H9 (cell line): ENCODE data around the gene PLD5. TPM values are rescaled to one million over a fixed set of nuclear protein-coding genes. Genes with fewer than 3 reads are reported as not detected.

Experiments
- DNase-seq: peaks from one replicate; pipeline ENCODE4 v3.0.0-alpha.2; 2017
- H2AFZ ChIP-seq: one replicate; pipeline ENCODE4 v1.6.1; 2013; ENCODE audit warnings: mild to moderate bottlenecking, low read length, control low read depth, moderate library complexity
- H2AK5ac ChIP-seq: 2 replicates; pipeline ENCODE4 v1.6.1; 2013; ENCODE audit warnings: low read length, control low read depth, mixed read lengths; ENCODE audit not compliant: insufficient read length
- H2BK120ac ChIP-seq: one replicate; pipeline ENCODE4 v1.6.1; 2013; ENCODE audit warnings: low read depth, mild to moderate bottlenecking, low read length, control low read depth, inconsistent platforms; ENCODE audit not compliant: poor library complexity, severe bottlenecking
- H2BK12ac ChIP-seq: 2 replicates; pipeline ENCODE4 v1.6.1; 2013; ENCODE audit warnings: low read length, control low read depth, mixed read lengths, low read depth; ENCODE audit not compliant: insufficient read length
- H2BK15ac ChIP-seq: 2 replicates; pipeline ENCODE4 v1.6.1; 2013; ENCODE audit warnings: low read depth, low read length, control low read depth
- H2BK20ac ChIP-seq: one replicate; pipeline ENCODE4 v1.6.1; 2013; ENCODE audit warnings: low read depth, mild to moderate bottlenecking, low read length, control low read depth, inconsistent platforms; ENCODE audit not compliant: poor library complexity, severe bottlenecking
- H2BK5ac ChIP-seq: 2 replicates; pipeline ENCODE4 v1.6.1; 2013; ENCODE audit warnings: low read length, control low read depth, mixed read lengths; ENCODE audit not compliant: insufficient read length
- H3K14ac ChIP-seq: 2 replicates; pipeline ENCODE4 v1.6.1; 2013; ENCODE audit warnings: low read length, control low read depth; ENCODE audit not compliant: insufficient read depth
- H3K18ac ChIP-seq: 2 replicates; pipeline ENCODE4 v1.6.1; 2013; ENCODE audit warnings: low read depth, mild to moderate bottlenecking, mixed read lengths, low read length, control low read depth; ENCODE audit not compliant: insufficient read length
- H3K23ac ChIP-seq: 2 replicates; pipeline ENCODE4 v1.6.1; 2013; ENCODE audit warnings: low read length, control low read depth, mixed read lengths, low read depth; ENCODE audit not compliant: insufficient read length
- H3K23me2 ChIP-seq: 2 replicates; pipeline ENCODE4 v1.6.1; 2013; ENCODE audit warnings: low read depth, mild to moderate bottlenecking, mixed read lengths, low read length, control low read depth; ENCODE audit not compliant: insufficient read length, poor library complexity, severe bottlenecking
- H3K27ac ChIP-seq: 2 replicates; pipeline ENCODE4 v1.5.1; 2013; ENCODE audit warnings: low read length, control low read depth, mixed read lengths, low read depth; ENCODE audit not compliant: insufficient read length
- H3K27me3 ChIP-seq: 2 replicates; pipeline ENCODE4 v1.6.1; 2013; ENCODE audit warnings: low read length, control low read depth, inconsistent platforms; ENCODE audit not compliant: insufficient read depth
- H3K4ac ChIP-seq: 2 replicates; pipeline ENCODE4 v1.6.1; 2013; ENCODE audit warnings: low read depth, mild to moderate bottlenecking, control low read depth, inconsistent platforms, low read length, moderate library complexity
- H3K4me1 ChIP-seq: 2 replicates; pipeline ENCODE4 v1.6.1; 2013; ENCODE audit warnings: low read length, control low read depth, inconsistent platforms; ENCODE audit not compliant: insufficient read depth
- H3K4me2 ChIP-seq: 2 replicates; pipeline ENCODE4 v1.6.1; 2013; ENCODE audit warnings: low read length, control low read depth, mixed read lengths; ENCODE audit not compliant: insufficient read length, insufficient read depth
- H3K56ac ChIP-seq: 2 replicates; pipeline ENCODE4 v1.6.1; 2013; ENCODE audit warnings: low read depth, mild to moderate bottlenecking, mixed read lengths, low read length, control low read depth; ENCODE audit not compliant: insufficient read length
- H3K79me1 ChIP-seq: 2 replicates; pipeline ENCODE4 v1.6.1; 2013; ENCODE audit warnings: low read depth, mild to moderate bottlenecking, moderate library complexity, low read length, control low read depth, inconsistent platforms; ENCODE audit not compliant: insufficient read depth, poor library complexity, severe bottlenecking
- H3K79me2 ChIP-seq: 2 replicates; pipeline ENCODE4 v1.6.1; 2013; ENCODE audit warnings: low read length, control low read depth, inconsistent platforms; ENCODE audit not compliant: insufficient read depth
- H3K9ac ChIP-seq: 2 replicates; pipeline ENCODE4 v1.6.1; 2013; ENCODE audit warnings: low read length, control low read depth, mixed read lengths; ENCODE audit not compliant: insufficient read length; ENCODE audit errors: extremely low read depth
- H3K9me3 ChIP-seq: one replicate; pipeline ENCODE4 v1.6.1; 2013; ENCODE audit warnings: low read depth, low read length, inconsistent platforms; ENCODE audit not compliant: control insufficient read depth
- H3T11ph ChIP-seq: one replicate; pipeline ENCODE4 v1.6.1; 2013; ENCODE audit warnings: mild to moderate bottlenecking, low read length, control low read depth, inconsistent platforms
- H4K20me1 ChIP-seq: one replicate; pipeline ENCODE4 v1.6.1; 2013; ENCODE audit not compliant: control insufficient read depth, insufficient read length, insufficient read depth
- H4K5ac ChIP-seq: 2 replicates; pipeline ENCODE4 v1.6.1; 2013; ENCODE audit warnings: low read depth, mild to moderate bottlenecking, mixed read lengths, low read length, control low read depth; ENCODE audit not compliant: insufficient read length
- H4K8ac ChIP-seq: replicated peaks from 2 replicates; pipeline ENCODE4 v1.6.1; 2013; ENCODE audit warnings: low read length, control low read depth, mixed read lengths, low read depth; ENCODE audit not compliant: insufficient read length
- H4K91ac ChIP-seq: 2 replicates; pipeline ENCODE4 v1.6.1; 2013; ENCODE audit warnings: low read depth, mild to moderate bottlenecking, moderate library complexity, mixed read lengths, low read length, control low read depth; ENCODE audit not compliant: insufficient read length
- H3K27ac Mint-ChIP-seq, 3 experiments: 2 replicates in 2 of 3; 3 replicates in 1 of 3; pipeline ENCODE4 v1.8.0; 2020 to 2021; ENCODE audit warnings: mixed read lengths in 3 of 3, mild to moderate bottlenecking in 1 of 3, moderate library complexity in 1 of 3
- H3K27me3 Mint-ChIP-seq: 2 replicates; pipeline ENCODE4 v1.8.0; 2021; ENCODE audit warnings: low read depth, mild to moderate bottlenecking, moderate library complexity, mixed read lengths
- H3K36me3 Mint-ChIP-seq, 3 experiments: 2 replicates in 2 of 3; 3 replicates in 1 of 3; pipeline ENCODE4 v1.8.0; 2020 to 2021; ENCODE audit warnings: low read depth in 3 of 3, mixed read lengths in 3 of 3; ENCODE audit not compliant: insufficient read depth in 1 of 3
- H3K4me1 Mint-ChIP-seq, 2 experiments: 2 replicates each; pipeline ENCODE4 v1.8.0; 2020; ENCODE audit warnings: mixed read lengths in 2 of 2
- H3K4me3 Mint-ChIP-seq, 2 experiments: 2 replicates in 1 of 2; 3 replicates in 1 of 2; pipeline ENCODE4 v1.8.0; 2020 to 2021; ENCODE audit warnings: mild to moderate bottlenecking in 2 of 2, mixed read lengths in 2 of 2, moderate library complexity in 1 of 2
- H3K9me3 Mint-ChIP-seq, 2 experiments: 2 replicates in 1 of 2; 3 replicates in 1 of 2; pipeline ENCODE4 v1.8.0; 2020; ENCODE audit warnings: mild to moderate bottlenecking in 2 of 2, mixed read lengths in 2 of 2, moderate library complexity in 1 of 2
- WGBS: extraction: QIAGEN DNeasy Blood & Tissue Kit; methylation state at CpG from one replicate; pipeline ENCODE4 v1.1.7; 2013; ENCODE audit warnings: missing lambda C conversion rate, low lambda C conversion rate, mixed read lengths; ENCODE audit not compliant: insufficient read length; ENCODE audit errors: extremely low coverage; 5-methylcytosine and 5-hydroxymethylcytosine counted together
- total RNA-seq: library from RNA; stranded (reverse); gene quantifications from 2 replicates; pipeline ENCODE4 v1.2.1, GENCODE V29; 2021
- TF ChIP-seq, protein P1 (sequence below): fragments of 200-600 bp; sonication (generic); conservative IDR thresholded peaks from 3 replicates; pipeline ENCODE4 v1.8.0; 2021; ENCODE audit warnings: antibody characterized with exemption, mild to moderate bottlenecking

Gene PLD5
- total RNA-seq, 1 experiment from 2014 or later: 5.2 TPM

DNA sequence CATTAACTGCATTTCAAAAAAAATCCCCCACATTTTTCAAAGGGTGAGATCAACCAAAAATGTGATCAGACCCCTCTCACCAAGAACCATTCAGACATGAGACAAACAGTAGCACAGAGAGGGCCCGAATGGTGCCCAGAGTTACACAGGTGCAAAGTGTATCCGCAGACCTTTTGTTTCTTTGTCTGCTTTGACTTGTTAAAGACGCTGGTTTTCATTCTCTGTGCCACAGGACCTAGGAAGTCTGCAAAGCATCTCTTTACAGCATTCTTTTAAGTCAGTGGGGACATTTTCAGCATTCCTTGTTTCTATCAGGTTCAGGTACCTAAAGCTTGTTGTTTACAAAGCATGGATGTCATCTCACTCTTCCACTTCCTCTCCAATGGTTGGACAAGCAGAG lies 438.4 kb downstream of the PLD5 start:
- no peak overlapping the region for H2BK12ac ChIP-seq
- no peak overlapping the region for H3K56ac ChIP-seq
- TF ChIP-seq, protein P1, sequence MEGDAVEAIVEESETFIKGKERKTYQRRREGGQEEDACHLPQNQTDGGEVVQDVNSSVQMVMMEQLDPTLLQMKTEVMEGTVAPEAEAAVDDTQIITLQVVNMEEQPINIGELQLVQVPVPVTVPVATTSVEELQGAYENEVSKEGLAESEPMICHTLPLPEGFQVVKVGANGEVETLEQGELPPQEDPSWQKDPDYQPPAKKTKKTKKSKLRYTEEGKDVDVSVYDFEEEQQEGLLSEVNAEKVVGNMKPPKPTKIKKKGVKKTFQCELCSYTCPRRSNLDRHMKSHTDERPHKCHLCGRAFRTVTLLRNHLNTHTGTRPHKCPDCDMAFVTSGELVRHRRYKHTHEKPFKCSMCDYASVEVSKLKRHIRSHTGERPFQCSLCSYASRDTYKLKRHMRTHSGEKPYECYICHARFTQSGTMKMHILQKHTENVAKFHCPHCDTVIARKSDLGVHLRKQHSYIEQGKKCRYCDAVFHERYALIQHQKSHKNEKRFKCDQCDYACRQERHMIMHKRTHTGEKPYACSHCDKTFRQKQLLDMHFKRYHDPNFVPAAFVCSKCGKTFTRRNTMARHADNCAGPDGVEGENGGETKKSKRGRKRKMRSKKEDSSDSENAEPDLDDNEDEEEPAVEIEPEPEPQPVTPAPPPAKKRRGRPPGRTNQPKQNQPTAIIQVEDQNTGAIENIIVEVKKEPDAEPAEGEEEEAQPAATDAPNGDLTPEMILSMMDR: no peak
- H2AFZ ChIP-seq: no peak overlapping the region
- Mint-ChIP-seq H3K36me3 (no peaks in the 10 kb centered on the region), H3K27ac (peak overlapping the region; percentile 32 to 88 (median 88); a peak in 5 of 7 replicates), H3K4me1 (peaks cover 28 to 29% of the 10 kb centered on the region in 2 experiments), H3K4me3 (no peak overlapping the region), H3K27me3 (no peaks in the 10 kb centered on the region), H3K9me3 (no peaks in the 10 kb centered on the region)
- no peaks in the 10 kb centered on the region for H3K79me2 ChIP-seq
- no peak overlapping the region for H2BK5ac ChIP-seq
- H3K9ac ChIP-seq: no peak overlapping the region
- H3K23ac ChIP-seq: no peak overlapping the region
- H3K79me1 ChIP-seq: no peaks in the 10 kb centered on the region
- no peak overlapping the region for H3K27ac ChIP-seq
- WGBS: no CpG with 5 or more reads among the region's 3 CpGs
- no peak overlapping the region for H2BK120ac ChIP-seq
- H3K9me3 ChIP-seq: no peaks in the 10 kb centered on the region
- no peak overlapping the region for H2BK15ac ChIP-seq
- no peak overlapping the region for H4K5ac ChIP-seq
- H2AK5ac ChIP-seq: no peak overlapping the region
- H3K4ac ChIP-seq: no peak overlapping the region
- H4K8ac ChIP-seq: no peak overlapping the region
- H3K23me2 ChIP-seq: no peaks in the 10 kb centered on the region
- no peaks in the 10 kb centered on the region for H3K27me3 ChIP-seq
- no peak overlapping the region for H2BK20ac ChIP-seq
- peaks cover 11% of the 10 kb centered on the region; the same call in 1 of the 2 replicates for H3K4me1 ChIP-seq
- H3K14ac ChIP-seq: no peak overlapping the region
- peak; percentile 44 for DNase-seq
- no peaks in the 10 kb centered on the region for H4K20me1 ChIP-seq
- H3K18ac ChIP-seq: no peak overlapping the region
- H4K91ac ChIP-seq: no peak overlapping the region
- no peak overlapping the region for H3K4me2 ChIP-seq
- H3T11ph ChIP-seq: no peak overlapping the region
